Choroid plexus epithelial cell (primary cell): ENCODE results near the gene FAM43B.

Experiments used
- DNase-seq: peaks from one replicate; pipeline ENCODE4 v3.0.0-alpha.2; 2010; ENCODE audit warnings: low read depth
- H3K4me3 ChIP-seq: 2 replicates; pipeline ENCODE4 v1.5.1; 2011; ENCODE audit warnings: low read depth, mild to moderate bottlenecking, control low read depth, low read length, moderate library complexity
- TF ChIP-seq, protein P1 (sequence below): conservative IDR thresholded peaks from 2 replicates; pipeline ENCODE4 v1.5.1; 2011; ENCODE audit warnings: low read depth, mild to moderate bottlenecking, control low read depth, inconsistent platforms, low read length, moderate library complexity

Gene FAM43B

DNA sequence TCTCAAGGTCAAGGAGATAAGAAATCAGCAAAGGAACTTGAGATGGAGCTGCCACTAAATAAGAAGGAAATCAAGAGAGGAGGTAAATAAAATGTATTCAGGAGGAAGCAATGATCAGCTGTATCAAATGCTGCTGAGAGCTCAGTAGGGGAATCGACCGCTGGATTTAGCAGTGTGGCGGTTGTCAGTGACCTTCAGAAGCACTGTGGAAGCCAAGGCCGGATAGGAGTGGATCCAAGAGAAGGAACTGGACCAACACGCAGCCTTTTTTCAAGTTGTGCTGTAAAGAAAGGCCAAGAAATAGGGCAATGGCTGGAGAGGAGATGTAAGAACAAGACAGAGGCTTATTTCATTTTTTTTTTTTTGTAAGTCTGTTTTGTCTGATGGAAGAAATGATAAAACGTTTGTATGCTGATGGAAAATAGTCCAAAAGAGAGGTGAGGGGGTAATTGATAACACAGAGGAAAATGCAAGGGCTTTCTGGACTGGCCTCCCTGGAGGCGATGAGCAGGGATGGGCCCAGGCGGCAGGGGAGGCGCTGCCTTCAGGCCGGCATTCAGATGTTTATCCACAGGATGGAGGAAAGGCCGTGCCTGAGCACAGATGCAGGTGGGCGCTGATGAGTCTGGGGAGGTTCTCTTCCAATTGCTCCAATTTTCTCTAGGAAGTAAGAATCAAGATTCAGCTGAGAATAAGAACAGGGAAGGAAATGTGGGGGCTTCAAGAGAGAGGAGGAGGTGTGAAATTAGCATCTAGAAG, 17.5 kb upstream of the FAM43B start:
- no peak for DNase-seq
- H3K4me3 ChIP-seq: no peak overlapping the region
- TF ChIP-seq, protein P1, sequence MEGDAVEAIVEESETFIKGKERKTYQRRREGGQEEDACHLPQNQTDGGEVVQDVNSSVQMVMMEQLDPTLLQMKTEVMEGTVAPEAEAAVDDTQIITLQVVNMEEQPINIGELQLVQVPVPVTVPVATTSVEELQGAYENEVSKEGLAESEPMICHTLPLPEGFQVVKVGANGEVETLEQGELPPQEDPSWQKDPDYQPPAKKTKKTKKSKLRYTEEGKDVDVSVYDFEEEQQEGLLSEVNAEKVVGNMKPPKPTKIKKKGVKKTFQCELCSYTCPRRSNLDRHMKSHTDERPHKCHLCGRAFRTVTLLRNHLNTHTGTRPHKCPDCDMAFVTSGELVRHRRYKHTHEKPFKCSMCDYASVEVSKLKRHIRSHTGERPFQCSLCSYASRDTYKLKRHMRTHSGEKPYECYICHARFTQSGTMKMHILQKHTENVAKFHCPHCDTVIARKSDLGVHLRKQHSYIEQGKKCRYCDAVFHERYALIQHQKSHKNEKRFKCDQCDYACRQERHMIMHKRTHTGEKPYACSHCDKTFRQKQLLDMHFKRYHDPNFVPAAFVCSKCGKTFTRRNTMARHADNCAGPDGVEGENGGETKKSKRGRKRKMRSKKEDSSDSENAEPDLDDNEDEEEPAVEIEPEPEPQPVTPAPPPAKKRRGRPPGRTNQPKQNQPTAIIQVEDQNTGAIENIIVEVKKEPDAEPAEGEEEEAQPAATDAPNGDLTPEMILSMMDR: no peak

DNA sequence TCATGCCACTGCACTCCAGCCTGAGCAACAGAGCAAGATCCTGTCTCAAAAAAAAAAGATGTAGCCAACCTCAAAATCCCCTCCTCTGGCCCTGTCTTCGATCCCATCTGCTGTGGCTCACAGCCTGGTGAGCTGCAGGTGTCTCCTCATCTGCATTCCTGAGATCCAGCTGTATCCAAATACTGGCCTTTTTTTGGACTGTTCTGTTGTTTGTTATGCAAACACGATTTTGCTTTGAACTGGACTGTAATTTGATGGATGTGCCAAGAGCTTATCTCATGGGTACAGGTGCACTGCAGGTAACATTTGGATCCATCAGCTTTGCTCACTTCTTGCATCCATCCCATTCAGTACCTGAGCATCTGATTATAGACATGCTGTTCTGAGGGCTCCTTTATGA, 14.1 kb upstream of the FAM43B start:
- no peak for DNase-seq
- TF ChIP-seq, protein P1: no peak
- no peak overlapping the region for H3K4me3 ChIP-seq

DNA sequence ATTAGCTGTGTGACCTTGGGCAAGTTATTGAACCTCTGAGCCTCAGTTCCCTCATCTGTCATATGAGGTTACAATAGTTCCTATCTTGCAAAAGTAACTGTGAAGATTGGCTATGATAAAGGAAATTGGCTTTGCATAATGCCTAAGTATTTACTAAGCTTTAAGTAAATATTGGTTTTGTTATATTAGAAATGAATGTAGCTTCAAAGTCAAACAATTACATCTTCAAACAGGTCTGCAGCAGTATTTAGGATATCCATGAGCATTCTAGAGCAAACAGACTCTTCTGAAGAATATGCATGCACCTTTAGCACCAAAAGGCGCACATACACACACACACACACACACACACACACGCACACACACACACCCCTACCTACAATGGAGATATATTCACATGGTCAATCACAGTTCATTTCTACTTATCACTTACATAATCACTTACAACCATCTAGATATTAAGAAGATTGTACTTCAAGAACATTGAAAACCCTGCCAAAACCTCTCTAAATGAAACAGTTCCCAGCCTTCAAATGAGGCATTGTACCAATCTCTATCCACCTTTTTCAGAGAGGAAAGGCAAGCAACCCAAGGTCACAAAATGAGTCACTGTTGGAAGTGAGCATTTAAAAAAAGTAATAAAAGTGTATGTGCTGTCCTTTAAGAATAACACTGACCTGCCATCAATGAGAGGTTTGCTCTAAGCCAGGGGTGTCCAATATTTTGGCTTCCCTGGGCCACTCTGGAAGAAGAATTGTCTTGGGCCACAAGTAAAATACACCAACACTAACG, 13.4 kb upstream of the FAM43B start:
- TF ChIP-seq, protein P1: no peak
- DNase-seq: no peak
- H3K4me3 ChIP-seq: no peak overlapping the region

DNA sequence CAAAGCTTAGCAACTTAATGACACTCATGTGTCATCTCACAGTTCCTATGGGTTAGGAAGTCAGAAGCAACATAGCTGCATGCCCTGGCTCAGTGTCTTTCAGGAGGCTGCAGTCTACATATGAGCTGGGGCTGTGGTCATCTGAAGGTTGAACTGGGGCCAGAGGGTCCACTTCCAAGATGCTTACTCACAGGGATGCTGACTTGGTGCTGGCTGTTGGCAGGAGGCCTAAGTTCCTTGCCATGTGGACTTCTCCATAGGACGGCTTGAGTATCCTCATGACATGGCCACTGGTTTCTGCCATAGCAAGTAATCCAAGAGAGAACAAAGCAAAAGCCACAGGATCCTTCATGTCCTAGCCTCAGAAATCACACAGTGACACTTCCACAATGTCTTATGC, 12.1 kb upstream of the FAM43B start:
- no peak overlapping the region for H3K4me3 ChIP-seq
- peak; percentile 7 for DNase-seq
- TF ChIP-seq, protein P1: no peak

DNA sequence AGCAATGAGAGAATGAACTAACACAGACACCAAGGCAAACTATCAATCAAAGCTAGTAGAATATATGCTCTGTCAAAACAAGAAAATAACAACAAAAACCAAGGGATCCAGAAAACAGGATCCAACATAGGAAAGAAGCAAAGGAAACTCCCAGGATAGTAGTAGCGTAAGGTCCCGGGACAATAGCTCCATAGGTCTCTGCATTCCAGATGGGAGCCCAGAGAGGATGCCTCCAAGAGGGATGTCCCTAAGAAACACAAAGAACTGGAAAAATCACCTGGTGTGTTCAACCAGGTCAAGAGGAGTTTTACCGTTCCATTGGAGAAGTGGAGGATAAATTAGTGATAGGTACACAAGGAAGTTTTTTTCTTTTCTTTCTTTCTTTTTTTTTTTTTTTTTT, 5.7 kb upstream of the FAM43B start:
- DNase-seq: no peak
- no peak overlapping the region for H3K4me3 ChIP-seq
- TF ChIP-seq, protein P1: no peak

DNA sequence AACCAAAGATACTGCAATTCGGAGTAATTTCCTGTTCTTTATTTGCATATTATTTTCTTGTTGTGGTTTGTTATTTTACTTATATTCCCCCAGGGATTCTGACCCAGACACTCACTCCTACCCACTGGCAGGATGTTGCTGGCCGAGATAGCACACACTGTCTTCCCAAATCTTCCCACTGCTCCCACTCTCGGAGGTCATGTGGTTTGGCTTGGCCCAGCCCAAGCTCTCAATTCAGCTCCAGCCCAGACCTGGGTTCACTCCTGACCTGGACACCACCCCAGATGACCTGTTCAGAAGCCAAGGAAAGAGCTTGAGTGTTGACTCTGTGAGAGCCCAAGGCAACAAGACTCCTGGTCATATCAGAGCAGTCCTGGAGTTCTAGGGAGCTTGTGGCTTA, 1.2 kb upstream of the FAM43B start:
- no peak for DNase-seq
- no peak overlapping the region for H3K4me3 ChIP-seq
- TF ChIP-seq, protein P1: no peak
